Keratinocyte (primary cell): Measurements from ENCODE around the gene CBX8.

Experiments used
- CTCF ChIP-seq, 3 experiments: IDR thresholded peaks in 1 of 3; conservative IDR thresholded peaks in 1 of 3; optimal IDR thresholded peaks in 1 of 3; 2 replicates in 2 of 3; 3 replicates in 1 of 3; pipeline versions ENCODE3 to v1.5.1; 2011; ENCODE audit warnings: low read length in 3 of 3, mild to moderate bottlenecking in 3 of 3, moderate library complexity in 2 of 3, control low read depth in 1 of 3, inconsistent platforms in 1 of 3; ENCODE audit not compliant: insufficient read depth in 2 of 3; ENCODE audit errors: extremely low read depth in 1 of 3
- EZH2 ChIP-seq: IDR thresholded peaks from one replicate; pipeline ENCODE4 v1.6.1; 2012; ENCODE audit warnings: inconsistent platforms, mild to moderate bottlenecking, low read length, moderate library complexity

GRCh38 chr17:79789943-79790804, 6.7 kb downstream of the CBX8 start:
- TF ChIP-seq CTCF (optimal IDR thresholded peaks at IDR 0.05 in 1 of 3, IDR thresholded peaks at IDR 0.05 in 1 of 3, conservative IDR thresholded peaks at IDR 0.05 in 1 of 3; ENCODE audit: extremely low read depth in 1 of 3, insufficient read depth in 2 of 3, low read length in 3 of 3): peak in 2 of 3 experiments; percentile 38 to 67
- TF ChIP-seq EZH2: peak; percentile 98
